Limb (tissue), 2 donors: ENCODE results near the gene WIF1.
A peak's percentile ranks its signal among the peaks of the same experiment; 100 is the strongest.

ENCODE experiments used
- DNase-seq, 2 donors: peaks; one replicate each; pipeline ENCODE4 v3.0.0-alpha.2; 2016; ENCODE audit errors: extremely low spot score in 2 of 2

Gene WIF1, protein sequence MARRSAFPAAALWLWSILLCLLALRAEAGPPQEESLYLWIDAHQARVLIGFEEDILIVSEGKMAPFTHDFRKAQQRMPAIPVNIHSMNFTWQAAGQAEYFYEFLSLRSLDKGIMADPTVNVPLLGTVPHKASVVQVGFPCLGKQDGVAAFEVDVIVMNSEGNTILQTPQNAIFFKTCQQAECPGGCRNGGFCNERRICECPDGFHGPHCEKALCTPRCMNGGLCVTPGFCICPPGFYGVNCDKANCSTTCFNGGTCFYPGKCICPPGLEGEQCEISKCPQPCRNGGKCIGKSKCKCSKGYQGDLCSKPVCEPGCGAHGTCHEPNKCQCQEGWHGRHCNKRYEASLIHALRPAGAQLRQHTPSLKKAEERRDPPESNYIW

GRCh38 chr12:65121049-65121955 is at the start of gene WIF1:
Gene WIF1 (minus strand): TSS chr12:65121305. CDS start chr12:65121191, 114 bp downstream.
- peak in 1 of 2 donors; percentile 75 for DNase-seq

- DNase-seq: peak; percentile 28 to 72
These were observed 49.2 kb upstream of the WIF1 start for GRCh38 chr12:65170209-65170881.

DNA sequence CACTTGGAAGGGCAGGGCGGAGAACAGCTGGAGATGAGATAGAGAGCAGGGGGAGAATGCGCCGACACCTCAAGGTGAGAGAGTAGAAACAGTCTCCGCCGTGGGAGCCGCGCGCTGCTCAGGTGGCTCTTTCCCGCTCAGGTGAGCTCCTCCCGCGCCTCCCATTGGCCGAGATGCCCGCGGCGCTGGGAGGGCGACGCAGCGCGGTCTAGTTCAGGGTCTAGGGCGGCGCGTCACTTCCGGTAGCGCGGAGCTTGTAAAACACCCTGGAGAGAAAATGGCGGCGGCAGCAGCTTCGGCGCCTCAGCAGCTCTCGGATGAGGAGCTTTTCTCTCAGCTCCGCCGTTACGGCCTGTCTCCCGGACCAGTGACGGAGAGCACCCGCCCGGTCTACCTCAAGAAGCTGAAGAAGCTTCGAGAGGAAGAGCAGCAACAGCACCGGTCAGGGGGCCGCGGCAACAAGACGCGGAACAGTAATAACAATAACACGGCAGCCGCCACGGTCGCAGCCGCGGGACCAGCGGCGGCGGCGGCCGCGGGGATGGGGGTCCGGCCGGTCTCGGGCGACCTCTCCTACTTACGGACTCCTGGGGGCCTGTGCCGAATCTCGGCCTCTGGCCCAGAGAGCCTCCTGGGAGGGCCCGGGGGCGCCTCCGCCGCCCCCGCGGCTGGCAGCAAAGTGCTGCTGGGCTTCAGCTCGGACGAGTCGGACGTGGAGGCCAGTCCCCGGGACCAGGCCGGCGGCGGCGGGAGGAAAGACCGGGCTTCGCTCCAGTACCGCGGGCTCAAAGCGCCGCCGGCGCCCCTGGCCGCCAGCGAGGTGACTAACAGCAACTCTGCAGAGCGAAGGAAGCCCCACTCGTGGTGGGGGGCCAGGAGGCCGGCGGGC is 48.5 kb upstream of the WIF1 start, which contains the start of gene LEMD3:
Gene LEMD3, plus strand, starts transcription at position 264 of the 889 bp plus-strand sequence. Its CDS starts 14 bp downstream, at position 278.
- peak; percentile 93 to 95 for DNase-seq

DNA sequence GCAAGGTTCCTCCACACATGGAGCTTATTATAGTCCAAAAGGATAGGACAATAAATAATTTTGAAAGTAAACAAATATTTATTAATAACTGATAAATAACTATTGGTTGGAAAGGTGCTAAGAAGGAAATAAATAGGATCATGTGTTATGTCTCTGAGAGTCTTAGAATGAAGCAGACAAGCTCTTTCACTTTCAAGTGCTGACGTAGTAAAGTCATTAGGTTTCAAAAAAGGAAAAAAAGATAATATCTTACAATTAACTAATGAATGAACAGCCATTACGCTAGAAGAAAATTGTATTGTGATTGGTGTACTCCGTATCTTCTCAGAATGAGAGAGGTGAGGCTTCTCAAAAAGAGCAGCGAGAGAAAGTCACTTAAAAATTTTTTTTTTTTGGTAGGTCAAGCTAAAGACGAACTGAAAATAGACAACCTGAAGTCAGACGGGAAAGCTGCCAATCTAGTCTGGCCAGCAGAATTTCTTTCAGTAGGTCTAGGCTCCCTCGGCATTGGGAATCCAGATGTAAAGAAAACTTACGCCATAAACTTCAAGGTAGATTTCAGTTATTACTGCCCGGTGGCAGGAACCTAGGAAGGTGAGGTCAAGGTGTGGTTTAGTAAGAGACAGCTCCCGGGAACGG is 47.7 kb upstream of the WIF1 start:
- no peak for DNase-seq

- no peak for DNase-seq
These were observed 43.7 kb upstream of the WIF1 start for GRCh38 chr12:65164774-65165173.

GRCh38 chr12:65164244-65164643 is 43.1 kb upstream of the WIF1 start:
- DNase-seq: no peak

GRCh38 chr12:65162609-65163008 is 41.5 kb upstream of the WIF1 start:
- no peak for DNase-seq

- no peak for DNase-seq
These were observed 36.0 kb upstream of the WIF1 start for GRCh38 chr12:65157091-65157490.

DNA sequence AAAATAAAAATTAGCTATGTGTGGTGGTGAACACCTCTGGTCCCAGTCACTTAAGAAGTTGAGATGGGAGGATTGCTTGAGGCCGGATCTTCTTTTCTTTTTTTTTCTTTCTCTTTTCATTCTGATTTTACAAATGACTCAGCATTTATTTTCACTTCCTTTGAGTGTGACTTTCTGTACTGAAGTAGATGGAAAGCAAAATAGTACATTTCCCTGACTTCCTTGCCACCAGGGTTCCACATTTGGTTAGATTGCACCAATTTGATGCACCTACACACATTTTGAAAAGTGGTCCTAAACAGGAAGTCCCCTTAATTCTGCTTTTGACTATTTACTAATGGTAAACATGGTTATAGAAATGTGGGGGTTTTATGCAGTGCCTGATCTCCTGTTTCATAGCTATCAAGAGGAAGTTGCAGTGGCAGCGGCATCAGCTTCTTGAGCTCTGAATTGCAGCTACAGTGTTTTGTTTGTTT is 35.3 kb upstream of the WIF1 start:
- DNase-seq: no peak

- DNase-seq: no peak
These were observed 34.7 kb upstream of the WIF1 start for GRCh38 chr12:65155784-65156183.

DNA sequence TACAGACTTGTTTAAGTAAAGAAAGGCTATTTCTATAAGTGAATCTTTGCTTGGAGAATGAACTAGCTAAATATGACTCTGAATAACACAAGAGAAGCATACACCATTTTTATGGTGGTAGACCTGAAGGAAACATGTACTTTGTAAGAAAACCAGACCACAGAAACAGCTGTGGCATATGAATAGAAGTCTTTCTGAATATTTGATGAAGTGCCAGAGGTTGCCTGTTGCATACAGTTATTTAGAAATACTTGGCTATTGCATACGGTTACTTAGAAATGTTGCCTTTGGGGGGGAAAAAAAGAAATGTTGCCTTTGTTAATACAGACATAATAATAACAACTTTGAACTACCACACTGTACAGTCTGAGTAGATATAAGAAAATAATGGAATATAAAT is 31.5 kb upstream of the WIF1 start:
- peak in 1 of 2 donors; percentile 18 for DNase-seq

DNA sequence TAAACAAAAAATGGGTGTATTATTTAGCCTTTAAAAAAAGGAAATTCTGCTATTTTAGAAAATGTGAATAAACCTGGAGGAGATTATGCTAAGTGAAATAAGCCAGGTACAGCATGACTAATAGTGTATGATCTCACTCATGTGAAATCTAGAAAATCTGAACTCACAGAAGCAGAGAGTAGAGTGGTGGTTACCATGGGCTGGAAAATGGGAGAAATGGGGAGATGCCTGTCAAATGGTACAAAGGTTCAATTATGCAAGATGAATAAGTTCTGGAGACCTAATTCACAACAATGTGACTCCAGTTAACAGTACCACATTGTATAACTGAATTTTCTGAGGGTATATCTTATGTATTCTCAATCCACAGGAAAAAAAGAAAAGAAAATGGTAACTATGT is 30.9 kb upstream of the WIF1 start:
- DNase-seq: no peak

DNA sequence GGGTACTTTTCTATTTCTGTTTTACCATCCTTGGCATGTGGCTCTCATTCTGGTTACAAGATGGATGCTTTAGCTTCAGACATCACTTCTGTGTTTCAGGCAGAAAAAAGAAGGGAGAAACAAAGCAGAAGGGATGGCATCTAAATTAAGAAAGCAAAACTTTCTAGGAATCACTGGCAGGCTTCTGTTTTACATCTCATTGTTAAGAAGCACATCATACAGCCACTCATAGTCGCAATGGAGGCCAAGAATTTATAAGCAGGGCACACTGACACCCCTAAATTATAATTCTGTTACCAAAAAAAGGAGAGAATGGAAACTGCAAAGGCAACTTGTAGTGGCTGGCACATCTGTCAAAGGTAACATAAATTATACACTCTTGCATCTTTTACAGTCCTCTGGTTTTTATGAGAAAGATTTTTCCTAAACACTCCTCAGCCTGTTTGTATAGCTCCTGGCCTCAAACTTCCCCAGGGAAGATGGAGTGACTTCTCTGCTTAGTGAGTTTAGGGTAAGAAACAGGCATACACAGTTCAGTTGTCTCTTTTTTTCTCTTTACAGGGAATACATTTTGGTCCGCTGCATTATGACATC is 26.3 kb upstream of the WIF1 start:
- DNase-seq: no peak

GRCh38 chr12:65140738-65141137 is 19.6 kb upstream of the WIF1 start:
- no peak for DNase-seq

DNA sequence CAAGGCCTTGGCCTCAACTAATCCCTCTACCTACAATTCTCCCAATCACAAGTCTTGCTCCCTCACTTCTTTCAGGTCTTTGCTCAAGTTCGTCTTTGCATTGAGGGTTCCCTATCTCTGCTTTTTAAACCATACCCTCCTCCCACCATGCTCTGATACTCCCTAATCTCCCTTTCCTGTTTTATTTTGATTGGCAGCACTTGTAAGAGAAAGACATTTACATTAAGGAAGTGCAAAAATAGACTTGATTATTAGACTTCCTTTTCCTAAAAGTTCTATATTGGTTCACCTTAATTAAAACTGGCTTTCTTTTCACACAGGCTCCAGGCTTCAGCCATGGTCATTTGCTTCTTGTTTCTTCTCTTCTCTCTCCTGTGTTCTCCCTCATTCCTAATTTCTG is 18.3 kb upstream of the WIF1 start:
- DNase-seq: no peak

- no peak for DNase-seq
These were observed 12.8 kb upstream of the WIF1 start for GRCh38 chr12:65133879-65134278.

DNA sequence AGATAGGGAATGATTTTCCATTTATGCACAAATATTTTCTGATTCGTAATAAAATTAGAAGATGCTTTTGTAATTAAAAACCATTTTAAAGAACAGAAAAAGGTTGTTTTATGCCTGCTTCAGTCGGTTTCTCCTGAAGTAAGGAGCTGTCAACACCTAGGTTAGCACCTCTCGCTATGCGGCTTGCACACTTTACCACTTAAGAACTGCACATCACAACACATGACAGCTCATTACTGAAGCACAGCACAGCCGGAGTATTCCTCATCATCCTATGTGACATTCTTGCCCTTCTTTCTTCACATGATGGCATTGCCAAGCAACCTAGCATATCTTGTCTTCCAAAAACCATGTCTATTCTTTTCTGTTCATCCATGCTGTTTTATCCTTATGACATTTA is 5.4 kb upstream of the WIF1 start:
- no peak for DNase-seq

DNA sequence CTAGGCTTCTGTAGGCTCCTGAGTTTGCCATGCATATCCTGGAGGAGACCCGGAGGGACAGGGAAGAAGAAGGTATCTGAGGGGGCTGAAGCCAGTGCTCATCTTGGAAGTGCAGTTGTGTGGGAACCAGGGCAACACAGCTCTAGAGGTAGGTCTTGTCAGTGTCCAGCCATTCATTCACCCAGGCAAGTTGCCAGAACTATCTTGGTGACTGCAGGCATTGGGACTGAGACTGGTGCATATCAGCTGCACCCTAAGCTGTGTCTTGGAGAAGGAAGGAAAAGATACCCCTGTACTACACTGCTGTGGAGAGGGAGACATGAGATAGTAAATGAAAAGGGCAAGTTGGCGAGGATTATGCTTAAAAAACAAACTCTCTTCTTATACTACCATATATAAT is 4.9 kb upstream of the WIF1 start:
- no peak for DNase-seq

DNA sequence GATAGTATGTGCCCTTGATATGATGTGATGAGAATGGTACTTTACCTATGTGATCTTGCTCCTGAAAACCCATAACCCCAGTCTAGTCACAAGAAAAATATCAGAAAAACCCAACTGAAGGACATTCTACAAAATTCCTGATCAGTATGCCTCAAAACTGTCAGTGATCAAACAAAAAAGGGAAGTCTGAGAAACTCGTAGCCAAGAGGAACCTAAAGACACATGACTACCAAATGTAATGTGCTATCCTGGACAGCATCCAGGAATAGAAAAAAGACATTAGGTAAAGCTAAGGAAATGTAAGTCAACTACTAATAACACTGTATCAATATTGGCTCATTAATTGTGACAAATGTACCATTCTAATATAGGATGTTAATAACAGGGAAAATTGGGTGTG is 4.1 kb upstream of the WIF1 start:
- DNase-seq: no peak
